H1 (cell line): ENCODE measurements around the gene LRRK1. TPM values are rescaled to one million over a fixed set of nuclear protein-coding genes. Genes with fewer than 3 reads are reported as not detected.

ENCODE experiments used
- CTCF ChIA-PET: fragments of 300-600 bp; sonication (Branson Sonifier 250); formaldehyde crosslinking; loops from one replicate; lab custom pipeline; 2021; ENCODE audit not compliant: partially characterized antibody; lab: Charles Lee
- POLR2A ChIA-PET: fragments of 300-600 bp; sonication (Branson Sonifier 250); formaldehyde crosslinking; loops from one replicate; lab custom pipeline; 2021; ENCODE audit warnings: inconsistent platforms; ENCODE audit not compliant: partially characterized antibody; lab: Charles Lee
- DNase-seq, 2 experiments: peaks; one replicate each; pipeline versions ENCODE4 v3.0.0 to v3.0.0-alpha.2; 2010 to 2022; ENCODE audit warnings: low spot score in 2 of 2, low read depth in 1 of 2, mixed read lengths in 1 of 2
- FAIRE-seq: peaks from 2 replicates; lab custom pipeline; 2011; peaks lifted over from hg19 to GRCh38; lab: Jason Lieb, UNC
- H2AFZ ChIP-seq: 2 replicates; pipeline ENCODE4 v1.8.1; 2012; ENCODE audit warnings: low read length, inconsistent platforms
- H2AK5ac ChIP-seq: 2 replicates; pipeline ENCODE4 v1.6.1; 2013; ENCODE audit warnings: low read depth, low read length
- H2BK120ac ChIP-seq: replicated peaks from 2 replicates; pipeline ENCODE3; 2013; ENCODE audit warnings: low read depth, low read length, inconsistent platforms
- H2BK12ac ChIP-seq: 2 replicates; pipeline ENCODE4 v1.6.1; 2013; ENCODE audit warnings: low read depth, low read length
- H2BK15ac ChIP-seq: 2 replicates; pipeline ENCODE4 v1.6.1; 2013; ENCODE audit warnings: low read length
- H2BK20ac ChIP-seq: 2 replicates; pipeline ENCODE4 v1.6.1; 2013; ENCODE audit warnings: low read length
- H2BK5ac ChIP-seq: 2 replicates; pipeline ENCODE4 v1.6.1; 2013; ENCODE audit warnings: low read depth, low read length
- H3K14ac ChIP-seq: 2 replicates; pipeline ENCODE4 v1.6.1; 2013; ENCODE audit warnings: inconsistent platforms; ENCODE audit not compliant: insufficient read length
- H3K18ac ChIP-seq: 2 replicates; pipeline ENCODE4 v1.6.1; 2013; ENCODE audit warnings: low read length; ENCODE audit errors: extremely low read depth
- H3K23ac ChIP-seq: 2 replicates; pipeline ENCODE4 v1.6.1; 2013; ENCODE audit warnings: inconsistent platforms; ENCODE audit not compliant: insufficient read length
- H3K23me2 ChIP-seq: 2 replicates; pipeline ENCODE4 v1.6.1; 2013; ENCODE audit warnings: low read depth, low read length
- H3K27ac ChIP-seq: 2 replicates; pipeline ENCODE4 v1.6.1; 2011; ENCODE audit warnings: low read depth, low read length, inconsistent platforms
- H3K27me3 ChIP-seq, 4 experiments: replicated peaks in 1 of 4; 1 replicate in 1 of 4; 2 replicates in 3 of 4; pipeline versions ENCODE4 v1.6.1 to v1.8.1; 2011 to 2013; ENCODE audit warnings: low read length in 3 of 4, mild to moderate bottlenecking in 3 of 4, inconsistent platforms in 2 of 4, mixed read lengths in 2 of 4, moderate library complexity in 1 of 4; ENCODE audit not compliant: control insufficient read depth in 3 of 4, insufficient read depth in 3 of 4; ENCODE audit errors: extremely low read depth in 1 of 4
- H3K36me3 ChIP-seq, 4 experiments: 2 replicates each; pipeline versions ENCODE4 v1.6.1 to v1.8.1; 2011 to 2013; ENCODE audit warnings: mild to moderate bottlenecking in 4 of 4, low read length in 3 of 4, moderate library complexity in 2 of 4, control low read depth in 1 of 4, inconsistent platforms in 1 of 4; ENCODE audit not compliant: insufficient read depth in 4 of 4, control insufficient read depth in 2 of 4
- H3K4ac ChIP-seq: replicated peaks from 2 replicates; pipeline ENCODE3; 2013; ENCODE audit warnings: low read length, low read depth, mixed read lengths, inconsistent platforms; ENCODE audit not compliant: insufficient read length
- H3K4me1 ChIP-seq, 4 experiments: replicated peaks in 1 of 4; 1 replicate in 1 of 4; 2 replicates in 3 of 4; pipeline versions ENCODE4 v1.6.1 to v1.8.1; 2011 to 2013; ENCODE audit warnings: low read length in 3 of 4, inconsistent platforms in 2 of 4, mixed read lengths in 1 of 4; ENCODE audit not compliant: insufficient read depth in 4 of 4, control insufficient read depth in 3 of 4
- H3K4me2 ChIP-seq, 2 experiments: 2 replicates each; pipeline versions ENCODE4 v1.6.1 to v1.8.1; 2011 to 2013; ENCODE audit warnings: low read depth in 2 of 2, low read length in 2 of 2, control low read depth in 1 of 2, inconsistent platforms in 1 of 2, mild to moderate bottlenecking in 1 of 2; ENCODE audit not compliant: insufficient read depth in 1 of 2
- H3K4me3 ChIP-seq, 4 experiments: fragments of 200-600, 300-600 bp in 1 of 4; sonication (generic), shearing (Covaris generic), sonication (Bioruptor Twin) in 1 of 4; 2 replicates each; pipeline versions ENCODE4 v1.5.1 to v1.8.1; 2011 to 2016; ENCODE audit warnings: low read length in 4 of 4, low read depth in 3 of 4, control low read depth in 2 of 4, inconsistent platforms in 2 of 4, mild to moderate bottlenecking in 2 of 4, mixed read lengths in 1 of 4, moderate library complexity in 1 of 4; ENCODE audit not compliant: insufficient read depth in 2 of 4; ENCODE audit errors: extremely low read depth in 1 of 4
- H3K56ac ChIP-seq: replicated peaks from 2 replicates; pipeline ENCODE3; 2013; ENCODE audit warnings: low read depth, mild to moderate bottlenecking, mixed read lengths, low read length, inconsistent platforms; ENCODE audit not compliant: insufficient read length
- H3K79me1 ChIP-seq: 2 replicates; pipeline ENCODE4 v1.6.1; 2013; ENCODE audit warnings: low read depth, low read length, control low read depth
- H3K79me2 ChIP-seq, 2 experiments: 2 replicates each; pipeline versions ENCODE4 v1.6.1 to v1.8.1; 2012 to 2013; ENCODE audit warnings: low read length in 2 of 2, mild to moderate bottlenecking in 2 of 2, inconsistent platforms in 1 of 2; ENCODE audit not compliant: insufficient read depth in 2 of 2, control insufficient read depth in 1 of 2
- H3K9ac ChIP-seq, 4 experiments: replicated peaks in 1 of 4; 1 replicate in 1 of 4; 2 replicates in 3 of 4; pipeline versions ENCODE4 v1.6.1 to v1.8.1; 2011 to 2013; ENCODE audit warnings: low read depth in 3 of 4, low read length in 3 of 4, control low read depth in 2 of 4, mild to moderate bottlenecking in 2 of 4, moderate library complexity in 2 of 4, inconsistent platforms in 1 of 4; ENCODE audit errors: extremely low read depth in 1 of 4
- H3K9me3 ChIP-seq, 2 experiments: 2 replicates each; pipeline versions ENCODE4 v1.6.1 to v1.8.1; 2012 to 2013; ENCODE audit warnings: mild to moderate bottlenecking in 2 of 2, moderate library complexity in 2 of 2, control low read depth in 1 of 2, inconsistent platforms in 1 of 2, low read depth in 1 of 2, low read length in 1 of 2, mixed read lengths in 1 of 2; ENCODE audit not compliant: insufficient read depth in 2 of 2
- H4K20me1 ChIP-seq, 2 experiments: replicated peaks in 1 of 2; 2 replicates each; pipeline versions ENCODE3 to v1.8.1; 2011 to 2013; ENCODE audit warnings: inconsistent platforms in 2 of 2, low read length in 2 of 2, mild to moderate bottlenecking in 1 of 2; ENCODE audit not compliant: insufficient read depth in 2 of 2, control insufficient read depth in 1 of 2
- H4K5ac ChIP-seq: 2 replicates; pipeline ENCODE4 v1.6.1; 2013; ENCODE audit warnings: low read length, low read depth, mixed read lengths, inconsistent platforms; ENCODE audit not compliant: insufficient read length
- H4K8ac ChIP-seq: 2 replicates; pipeline ENCODE4 v1.8.0; 2013; ENCODE audit warnings: mild to moderate bottlenecking, moderate library complexity, low read length, inconsistent platforms; ENCODE audit not compliant: insufficient read depth; ENCODE audit errors: extremely low read depth
- H4K91ac ChIP-seq: replicated peaks from 2 replicates; pipeline ENCODE3; 2013; ENCODE audit warnings: low read length, mixed read lengths, inconsistent platforms; ENCODE audit not compliant: insufficient read length
- CBX8 ChIP-seq: fragments of 300-800, 300-1000 bp; sonication (generic); IDR thresholded peaks from 2 replicates; pipeline ENCODE4 v1.7.1; 2016; ENCODE audit warnings: low read depth, low read length, borderline replicate concordance
- CHD2 ChIP-seq: IDR thresholded peaks from 2 replicates; pipeline ENCODE4 v1.6.1; 2012; ENCODE audit warnings: low read length, improper control_type of control experiment
- CREB1 ChIP-seq: IDR thresholded peaks from 2 replicates; pipeline ENCODE4 v1.6.1; 2012; ENCODE audit warnings: inconsistent platforms
- FOSL1 ChIP-seq: IDR thresholded peaks from 2 replicates; pipeline ENCODE4 v1.6.1; 2011; ENCODE audit warnings: mild to moderate bottlenecking, low read depth, low read length, moderate library complexity; ENCODE audit not compliant: insufficient read depth
- GTF2F1 ChIP-seq: IDR thresholded peaks from 2 replicates; pipeline ENCODE4 v1.6.1; 2012; ENCODE audit warnings: low read depth, low read length, improper control_type of control experiment, borderline replicate concordance
- KDM4A ChIP-seq: IDR thresholded peaks from one replicate; pipeline ENCODE4 v1.7.1; 2012; ENCODE audit warnings: low read depth, mild to moderate bottlenecking, moderate library complexity, low read length, inconsistent platforms; ENCODE audit not compliant: severe bottlenecking
- MAFK ChIP-seq: IDR thresholded peaks from 2 replicates; pipeline ENCODE4 v1.6.1; 2012; ENCODE audit warnings: low read depth, mild to moderate bottlenecking, improper control_type of control experiment, low read length
- NRF1 ChIP-seq: IDR thresholded peaks from 2 replicates; pipeline ENCODE4 v1.6.1; 2011; ENCODE audit warnings: mild to moderate bottlenecking, low read depth, low read length, improper control_type of control experiment
- PHF8 ChIP-seq: fragments of 200-600 bp; sonication (generic); conservative IDR thresholded peaks from 2 replicates; pipeline ENCODE4 v1.7.1; 2012; ENCODE audit warnings: low read depth, mild to moderate bottlenecking, inconsistent platforms, low read length, moderate library complexity
- POLR2AphosphoS5 ChIP-seq: IDR thresholded peaks from 2 replicates; pipeline ENCODE4 v1.6.1; 2011; ENCODE audit warnings: low read depth, low read length
- RNF2 ChIP-seq: fragments of 200-900, 300-1000 bp; sonication (generic); IDR thresholded peaks from 2 replicates; pipeline ENCODE4 v1.7.1; 2016; ENCODE audit warnings: borderline replicate concordance, low read depth, mild to moderate bottlenecking, antibody characterized with exemption, low read length; ENCODE audit not compliant: poor library complexity, severe bottlenecking; ENCODE audit errors: missing control alignments
- RXRA ChIP-seq: IDR thresholded peaks from 2 replicates; pipeline ENCODE4 v1.6.1; 2011; ENCODE audit warnings: low read depth, mild to moderate bottlenecking, low read length, moderate library complexity; ENCODE audit not compliant: insufficient read depth
- SIN3A ChIP-seq, 2 experiments: IDR thresholded peaks in 1 of 2; conservative IDR thresholded peaks in 1 of 2; 2 replicates each; pipeline ENCODE4 v1.6.1; 2011 to 2012; ENCODE audit warnings: low read length in 2 of 2, improper control_type of control experiment in 1 of 2, low read depth in 1 of 2, mild to moderate bottlenecking in 1 of 2
- SRF ChIP-seq: IDR thresholded peaks from 2 replicates; pipeline ENCODE4 v1.6.1; 2011; ENCODE audit warnings: mild to moderate bottlenecking, low read depth, low read length, moderate library complexity
- TBP ChIP-seq: IDR thresholded peaks from 2 replicates; pipeline ENCODE4 v1.6.1; 2011; ENCODE audit warnings: low read depth, low read length, improper control_type of control experiment
- WGBS, 2 experiments: shearing (Covaris generic) in 1 of 2; methylation state at CpG; one replicate each; pipeline versions ENCODE4 v1.1.6 to v1.1.7; 2013 to 2015; ENCODE audit warnings: low lambda C conversion rate in 2 of 2, mixed read lengths in 2 of 2, inconsistent platforms in 1 of 2, low coverage in 1 of 2, missing lambda C conversion rate in 1 of 2; ENCODE audit not compliant: insufficient replicate concordance in 2 of 2, insufficient coverage in 1 of 2, insufficient read length in 1 of 2; ENCODE audit errors: extremely low coverage in 1 of 2, missing lambda C conversion rate in 1 of 2; 5-methylcytosine and 5-hydroxymethylcytosine counted together
- polyA plus RNA-seq, 7 experiments: library from polyadenylated mRNA; depleted of rRNA in 3 of 7; stranded (reverse) in 5 of 7; unstranded in 2 of 7; fragments of >200 nt in 5 of 7; fragments of 200-250 nt in 2 of 7; gene quantifications; 1 replicate in 5 of 7; 2 replicates in 1 of 7; 4 replicates in 1 of 7; pipeline versions ENCODE4 v1.2.1 to v1.2.3, GENCODE V29; 2011 to 2013; ENCODE audit warnings: missing spikeins in 2 of 7, mixed read lengths in 2 of 7
- total RNA-seq: library from RNA; stranded (reverse); fragmentation: NEBNext Ultra II Directional; extraction: Animal tissue kit (Norgen Biotek cat#: 25700); gene quantifications from 2 replicates; pipeline ENCODE4 v1.2.1, GENCODE V29; 2021

Gene LRRK1
- total and polyA plus RNA-seq, 2 of the 8 experiments (the other 6 are each of a cell fraction or from before 2014, with no cell fraction given), result 1.2 to 3.6 TPM

DNA sequence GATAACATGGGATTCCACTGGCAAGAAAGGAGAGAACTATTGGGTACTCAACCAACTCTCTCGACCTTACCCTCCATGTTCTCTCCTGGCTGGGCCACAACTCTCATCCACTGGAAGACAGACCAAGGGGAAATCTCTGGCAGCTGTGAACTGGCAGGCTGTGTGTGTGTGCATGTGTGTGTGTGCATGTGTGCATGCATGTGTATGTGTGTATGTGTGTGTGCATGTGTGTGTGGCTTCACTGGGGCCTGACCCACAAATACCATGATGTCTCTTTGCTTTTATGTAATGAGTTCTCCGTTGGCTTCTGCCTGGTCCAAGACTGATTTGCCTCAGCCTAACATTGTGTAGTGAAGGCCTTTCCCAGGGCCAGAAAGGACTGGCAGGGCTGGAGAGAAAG is 43.7 kb upstream of the LRRK1 start:
- no peak overlapping the region for H3K27ac ChIP-seq
- H3K79me1 ChIP-seq, result no peaks in the 10 kb centered on the region
- H3K79me2 ChIP-seq, result no peaks in the 10 kb centered on the region
- H4K5ac ChIP-seq, result no peak overlapping the region
- H4K8ac ChIP-seq, result no peak overlapping the region
- H4K91ac ChIP-seq, result no peak overlapping the region
- H3K23ac ChIP-seq, result no peak overlapping the region
- POLR2A ChIA-PET, result no interaction called here
- H3K4me3 ChIP-seq, result no peak overlapping the region
- no peak overlapping the region for H2BK15ac ChIP-seq
- no peak overlapping the region for H3K18ac ChIP-seq
- no peak overlapping the region for H2BK20ac ChIP-seq
- no peak for FAIRE-seq
- H2AK5ac ChIP-seq, result no peak overlapping the region
- H2BK12ac ChIP-seq, result no peak overlapping the region
- H3K27me3 ChIP-seq, result peaks cover 10 to 34% (median 28%) of the 10 kb centered on the region in 4 experiments
- no peak overlapping the region for H3K56ac ChIP-seq
- peaks cover 9% of the 10 kb centered on the region; the same call in 1 of the 2 replicates for H3K23me2 ChIP-seq
- no peak overlapping the region for H3K4me2 ChIP-seq
- WGBS, 2 experiments, result 93% methylated on average over 2 of the region's 2 CpGs; no CpG with 5 or more reads in 1 of the 2 experiments
- H3K36me3 ChIP-seq, result no peaks in the 10 kb centered on the region; a peak in 1 of 8 replicates
- DNase-seq, result no peak
- H4K20me1 ChIP-seq, result no peaks in the 10 kb centered on the region
- H3K9ac ChIP-seq, result no peak overlapping the region
- peaks cover 0 to 13% (median 6%) of the 10 kb centered on the region in 4 experiments; a peak in 5 of 7 replicates for H3K4me1 ChIP-seq
- no peak overlapping the region for H3K4ac ChIP-seq
- no peak overlapping the region for H2AFZ ChIP-seq
- H3K9me3 ChIP-seq, result no peaks in the 10 kb centered on the region
- no peak overlapping the region for H2BK120ac ChIP-seq
- CTCF ChIA-PET, result interaction anchor here (1.0 to 2.9 kb wide), 14 partner anchors 10 to 241 kb away, joined by 3 to 17 read pairs (median 4); no protein-coding TSS in a partner anchor
- no peak overlapping the region for H3K14ac ChIP-seq
- no peak overlapping the region for H2BK5ac ChIP-seq
- TF ChIP-seq TBP, result no peak
- TF ChIP-seq KDM4A, result no peak
- no peak for TF ChIP-seq RXRA
- no peak for TF ChIP-seq RNF2
- TF ChIP-seq CHD2, result no peak
- TF ChIP-seq PHF8, result no peak
- no peak for TF ChIP-seq SRF
- TF ChIP-seq POLR2AphosphoS5, result no peak
- no peak for TF ChIP-seq GTF2F1
- TF ChIP-seq NRF1, result no peak
- no peak for TF ChIP-seq MAFK
- no peak for TF ChIP-seq CREB1
- no peak for TF ChIP-seq SIN3A (conservative IDR thresholded peaks at IDR 0.05 in 1 of 2, IDR thresholded peaks at IDR 0.05 in 1 of 2; ENCODE audit: low read depth in 1 of 2, low read length in 2 of 2)
- TF ChIP-seq CBX8, result no peak
- TF ChIP-seq FOSL1, result no peak
